ENCODE data around the gene MSH3.

Gene MSH3

DNA sequence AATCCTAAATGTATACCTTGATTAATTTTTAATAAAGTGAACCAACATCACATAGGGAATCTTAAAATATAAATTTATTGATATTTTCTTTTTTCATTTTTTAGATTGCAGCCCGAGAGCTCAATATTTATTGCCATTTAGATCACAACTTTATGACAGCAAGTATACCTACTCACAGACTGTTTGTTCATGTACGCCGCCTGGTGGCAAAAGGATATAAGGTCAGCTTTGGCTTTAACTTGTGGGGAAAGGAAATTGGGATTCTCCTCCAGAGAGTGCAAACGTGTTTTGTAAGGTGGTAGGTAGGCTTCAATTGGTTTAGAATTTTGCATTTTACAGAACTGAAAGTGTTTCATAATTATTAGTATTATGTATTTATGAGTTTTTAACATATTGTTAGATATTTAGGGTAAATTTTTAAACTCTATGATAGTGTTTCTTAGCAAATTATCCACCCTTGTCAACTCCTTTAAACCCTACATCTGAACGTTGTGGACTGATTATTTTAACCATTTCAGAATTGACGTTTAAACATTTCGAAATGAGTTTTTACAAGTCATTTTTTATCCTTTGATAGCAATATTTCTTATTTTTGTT lies 17.8 kb downstream of the MSH3 start:
- no peak overlapping the region for H3K27ac ChIP-seq
- TF ChIP-seq, protein P1, sequence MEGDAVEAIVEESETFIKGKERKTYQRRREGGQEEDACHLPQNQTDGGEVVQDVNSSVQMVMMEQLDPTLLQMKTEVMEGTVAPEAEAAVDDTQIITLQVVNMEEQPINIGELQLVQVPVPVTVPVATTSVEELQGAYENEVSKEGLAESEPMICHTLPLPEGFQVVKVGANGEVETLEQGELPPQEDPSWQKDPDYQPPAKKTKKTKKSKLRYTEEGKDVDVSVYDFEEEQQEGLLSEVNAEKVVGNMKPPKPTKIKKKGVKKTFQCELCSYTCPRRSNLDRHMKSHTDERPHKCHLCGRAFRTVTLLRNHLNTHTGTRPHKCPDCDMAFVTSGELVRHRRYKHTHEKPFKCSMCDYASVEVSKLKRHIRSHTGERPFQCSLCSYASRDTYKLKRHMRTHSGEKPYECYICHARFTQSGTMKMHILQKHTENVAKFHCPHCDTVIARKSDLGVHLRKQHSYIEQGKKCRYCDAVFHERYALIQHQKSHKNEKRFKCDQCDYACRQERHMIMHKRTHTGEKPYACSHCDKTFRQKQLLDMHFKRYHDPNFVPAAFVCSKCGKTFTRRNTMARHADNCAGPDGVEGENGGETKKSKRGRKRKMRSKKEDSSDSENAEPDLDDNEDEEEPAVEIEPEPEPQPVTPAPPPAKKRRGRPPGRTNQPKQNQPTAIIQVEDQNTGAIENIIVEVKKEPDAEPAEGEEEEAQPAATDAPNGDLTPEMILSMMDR (conservative IDR thresholded peaks at IDR 0.05), result peak; percentile 94
- TF ChIP-seq ZFX (IDR thresholded peaks at IDR 0.05), result no peak

DNA sequence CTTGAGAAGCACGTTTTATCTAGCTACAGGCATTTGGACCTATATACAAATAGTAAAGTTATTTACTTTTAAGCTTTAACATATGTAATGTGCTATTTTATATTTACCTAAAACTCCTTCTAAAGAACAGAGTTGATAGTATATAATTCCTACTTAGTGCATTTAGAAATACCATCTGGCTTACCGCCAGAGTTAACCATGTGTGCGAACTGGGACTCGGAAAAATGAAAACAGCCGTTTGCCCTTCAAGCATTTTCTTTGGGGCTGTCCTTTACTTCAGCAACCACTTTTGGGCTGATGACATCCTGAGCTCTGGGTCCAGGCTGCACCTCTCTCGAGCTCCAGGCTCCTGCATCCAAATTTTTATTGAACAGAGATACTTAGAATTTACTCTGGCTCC lies 22.3 kb downstream of the MSH3 start:
- no peak overlapping the region for H3K27ac ChIP-seq

DNA sequence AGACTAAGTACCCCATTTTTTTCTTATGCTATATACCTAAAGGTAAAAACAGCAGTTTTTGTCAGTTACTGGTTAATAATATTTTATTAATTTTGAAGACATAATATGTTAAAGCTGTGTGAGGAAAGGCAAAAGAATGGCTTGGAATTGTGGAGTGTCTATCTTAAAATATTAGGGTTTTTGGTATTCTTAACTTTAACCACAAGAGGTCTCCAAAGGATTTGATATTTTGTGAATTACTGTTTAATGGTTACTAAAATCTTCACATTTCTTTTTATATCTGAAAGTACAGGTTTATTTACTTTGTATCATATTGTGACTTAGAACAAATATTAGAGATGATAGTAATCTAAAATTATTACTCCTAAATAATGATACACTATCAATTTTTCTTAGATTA lies 32.3 kb downstream of the MSH3 start:
- no peak overlapping the region for H3K27ac ChIP-seq
- no peak for TF ChIP-seq ZFX (IDR thresholded peaks at IDR 0.05)
- TF ChIP-seq, protein P1 (conservative IDR thresholded peaks at IDR 0.05), result peak; percentile 75

More for the DNA sequence above, 22.3 kb downstream of the MSH3 start:
- TF ChIP-seq ZFX (IDR thresholded peaks at IDR 0.05), result no peak
- TF ChIP-seq, protein P1 (conservative IDR thresholded peaks at IDR 0.05), result no peak

DNA sequence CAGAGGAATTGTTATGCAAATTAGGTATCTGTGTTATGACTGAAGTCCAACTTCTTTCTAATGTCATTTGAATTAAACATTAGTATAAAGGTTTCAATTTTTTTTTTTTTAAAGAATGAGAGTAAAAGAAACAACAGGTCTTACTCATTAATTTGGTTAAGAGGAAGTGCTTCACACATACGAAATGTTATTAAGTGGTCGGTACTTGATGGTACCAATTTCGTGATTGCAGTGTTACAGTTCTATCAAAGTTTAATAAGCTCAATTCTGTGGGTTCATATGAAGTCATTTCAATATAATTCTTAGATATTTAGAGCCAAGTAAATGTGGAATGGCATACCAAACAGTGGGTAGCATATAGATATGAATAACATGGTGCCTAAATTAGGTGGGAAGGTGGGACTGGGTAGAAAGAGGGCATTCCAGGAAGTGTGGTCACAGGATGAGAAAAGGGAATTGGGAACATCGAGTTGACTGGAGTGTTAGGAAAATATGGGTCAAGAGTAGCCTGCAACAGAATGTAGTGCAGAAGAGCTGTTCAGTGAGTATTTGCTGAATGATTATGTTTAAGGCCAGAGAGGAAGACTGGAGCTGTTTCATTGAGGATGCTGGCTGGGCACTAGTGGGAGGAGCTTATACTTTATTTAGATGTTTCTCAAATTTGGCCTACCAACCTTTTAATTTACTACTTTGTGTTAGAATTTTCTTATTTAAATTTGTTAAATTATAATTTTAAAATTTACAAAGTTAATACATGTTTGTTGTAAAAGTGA lies 34.4 kb downstream of the MSH3 start:
- TF ChIP-seq, protein P1 (conservative IDR thresholded peaks at IDR 0.05), result no peak
- TF ChIP-seq ZFX (IDR thresholded peaks at IDR 0.05), result no peak

DNA sequence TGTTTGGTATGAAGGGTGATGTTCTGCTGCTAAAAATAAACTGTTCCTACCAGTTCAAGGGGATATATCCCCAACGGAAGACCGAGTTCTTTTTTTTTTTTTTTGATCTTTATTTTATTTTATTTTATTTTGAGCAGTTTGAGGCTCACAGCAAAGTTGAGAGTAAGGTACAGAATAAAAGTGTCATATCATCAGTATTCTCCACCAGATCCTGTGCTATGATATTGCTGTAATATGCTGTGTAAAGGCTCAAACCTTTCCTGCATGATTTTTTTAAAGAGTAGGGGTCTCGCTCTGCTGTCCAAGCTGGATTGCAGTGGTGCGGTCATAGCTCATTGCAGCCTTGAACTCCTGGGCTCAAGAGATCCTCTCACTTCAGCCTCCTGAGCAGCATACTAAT lies 35.2 kb downstream of the MSH3 start:
- TF ChIP-seq ZFX (IDR thresholded peaks at IDR 0.05), result no peak
- TF ChIP-seq, protein P1 (conservative IDR thresholded peaks at IDR 0.05), result no peak
- no peak overlapping the region for H3K27ac ChIP-seq

More for the DNA sequence above, 34.4 kb downstream of the MSH3 start:
- H3K27ac ChIP-seq, result no peak overlapping the region

DNA sequence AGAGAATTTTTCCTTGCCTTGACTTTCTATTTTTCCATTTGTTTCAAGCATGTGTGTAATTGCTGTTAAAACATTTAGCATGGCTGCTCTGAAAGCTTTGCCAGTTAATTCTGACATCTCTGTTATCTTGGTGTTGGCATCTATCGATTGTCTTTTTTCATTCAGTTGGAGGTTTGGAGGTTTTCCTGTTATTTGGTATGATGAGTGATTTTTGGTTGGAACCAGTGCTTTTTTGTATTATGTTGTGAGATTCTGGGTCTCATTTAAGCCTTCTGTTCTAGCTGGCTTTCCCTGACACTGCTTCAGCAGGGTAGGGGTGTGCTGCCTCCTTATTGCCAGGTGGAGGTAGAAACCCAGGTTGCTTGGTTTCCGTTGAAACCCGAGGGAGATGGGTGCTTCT lies 41.2 kb downstream of the MSH3 start:
- no peak overlapping the region for H3K27ac ChIP-seq
- no peak for TF ChIP-seq ZFX (IDR thresholded peaks at IDR 0.05)

DNA sequence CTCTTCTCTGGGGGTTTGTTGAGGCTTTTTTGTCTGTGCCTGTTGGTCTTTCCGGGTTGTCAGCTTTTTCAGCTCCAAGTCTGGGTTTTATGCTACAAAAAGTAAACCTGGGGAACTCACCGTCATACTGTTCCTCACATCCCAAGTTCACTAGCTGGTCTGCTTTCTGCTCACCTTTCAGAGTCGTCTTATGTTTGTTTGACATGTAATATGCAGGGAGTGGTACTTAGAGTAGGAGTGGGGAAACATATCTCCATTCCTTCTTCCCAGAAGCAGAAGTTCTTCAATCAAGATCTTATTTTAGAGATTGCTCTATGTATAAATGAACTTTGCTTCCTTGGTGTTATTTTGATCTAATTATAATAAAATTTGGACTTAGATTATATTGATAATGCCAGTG lies 42.0 kb downstream of the MSH3 start:
- H3K27ac ChIP-seq, result no peak overlapping the region
- TF ChIP-seq, protein P1 (conservative IDR thresholded peaks at IDR 0.05), result no peak
- TF ChIP-seq ZFX (IDR thresholded peaks at IDR 0.05), result no peak
